AG04450 (cell line): ENCODE results near the gene CUL2. TPM values are rescaled to one million over a fixed set of nuclear protein-coding genes. Genes with fewer than 3 reads are reported as not detected.
A peak's percentile ranks its signal among the peaks of the same experiment; 100 is the strongest.

ENCODE experiments used
- CTCF ChIA-PET: fragments of 300-600, 350-600 bp; formaldehyde crosslinking; extraction: SDS; loops from one replicate; lab custom pipeline; 2022; ENCODE audit warnings: antibody characterized with exemption, inconsistent platforms; lab: Charles Lee
- POLR2A ChIA-PET: fragments of 350-600 bp; formaldehyde crosslinking; extraction: SDS; loops from one replicate; lab custom pipeline; 2021; ENCODE audit warnings: antibody characterized with exemption, inconsistent platforms; lab: Yijun Ruan, JAX
- DNase-seq: peaks from one replicate; pipeline ENCODE4 v3.0.0-alpha.2; 2011; ENCODE audit warnings: low read depth, low spot score
- H3K27ac ChIP-seq: one replicate; pipeline ENCODE4 v1.5.1; 2012; ENCODE audit warnings: low read depth, low read length, control low read depth
- H3K27me3 ChIP-seq: one replicate; pipeline ENCODE4 v1.6.0; 2012; ENCODE audit warnings: low read length; ENCODE audit not compliant: control insufficient read depth, insufficient read depth
- H3K4me3 ChIP-seq: 2 replicates; pipeline ENCODE4 v1.5.1; 2011; ENCODE audit warnings: mild to moderate bottlenecking, low read depth, low read length, control low read depth
- H3K9me3 ChIP-seq: 2 replicates; pipeline ENCODE4 v1.5.1; 2012; ENCODE audit warnings: low read length; ENCODE audit not compliant: control insufficient read depth, insufficient read depth
- CTCF ChIP-seq: IDR thresholded peaks from 2 replicates; pipeline ENCODE4 v1.5.1; 2011; ENCODE audit warnings: low read depth, low read length, control low read depth, inconsistent platforms
- polyA plus RNA-seq: library from polyadenylated mRNA; depleted of rRNA; stranded (reverse); fragments of >200 nt; gene quantifications from 2 replicates; pipeline ENCODE4 v1.2.3, GENCODE V29; 2011

The CUL2 gene
- polyA plus RNA-seq, 1 experiment, result 37.9 TPM

GRCh38 chr10:34988397-34989067, 101.6 kb downstream of the CUL2 start:
- ChIA-PET CTCF (interaction anchor here (1.2 kb wide), 1 partner anchor 17 kb away, joined by 5 read pairs; no protein-coding TSS in a partner anchor), POLR2A (no interaction called here)
- DNase-seq, result no peak
- no peak overlapping the region for H3K27ac ChIP-seq
- peaks cover 13% of the 10 kb centered on the region for H3K9me3 ChIP-seq
- H3K4me3 ChIP-seq, result no peak overlapping the region
- H3K27me3 ChIP-seq, result no peaks in the 10 kb centered on the region
- no peak for TF ChIP-seq CTCF

- H3K27ac ChIP-seq, result no peak overlapping the region
- CTCF ChIA-PET, result interaction anchor here (0.6 to 2.8 kb wide), 6 partner anchors 9 to 330 kb away, joined by 3 to 14 read pairs (median 5); no protein-coding TSS in a partner anchor
- no peaks in the 10 kb centered on the region for H3K27me3 ChIP-seq
- POLR2A ChIA-PET, result no interaction called here
- DNase-seq, result no peak
- peak; percentile 38 for TF ChIP-seq CTCF
- no peak overlapping the region for H3K4me3 ChIP-seq
- H3K9me3 ChIP-seq, result peaks cover 16% of the 10 kb centered on the region
These were observed 104.3 kb downstream of the CUL2 start for GRCh38 chr10:34985823-34986222.

- TF ChIP-seq CTCF, result no peak
- DNase-seq, result no peak
- CTCF ChIA-PET, result interaction anchor here (0.7 to 2.8 kb wide), 4 partner anchors 10 to 329 kb away, joined by 3 to 14 read pairs (median 10); no protein-coding TSS in a partner anchor
- H3K9me3 ChIP-seq, result peaks cover 16% of the 10 kb centered on the region
- no peaks in the 10 kb centered on the region for H3K27me3 ChIP-seq
- no peak overlapping the region for H3K4me3 ChIP-seq
- POLR2A ChIA-PET, result no interaction called here
- no peak overlapping the region for H3K27ac ChIP-seq
These were observed 105.0 kb downstream of the CUL2 start for GRCh38 chr10:34985146-34985545.

GRCh38 chr10:34981844-34982243, 108.3 kb downstream of the CUL2 start:
- H3K27ac ChIP-seq, result no peak overlapping the region
- POLR2A ChIA-PET, result no interaction called here
- CTCF ChIA-PET, result interaction anchor here (1.2 kb wide), 1 partner anchor 13 kb away, joined by 3 read pairs; no protein-coding TSS in a partner anchor
- no peaks in the 10 kb centered on the region for H3K27me3 ChIP-seq
- H3K4me3 ChIP-seq, result no peak overlapping the region
- H3K9me3 ChIP-seq, result peaks cover 16% of the 10 kb centered on the region
- DNase-seq, result no peak
- no peak for TF ChIP-seq CTCF

GRCh38 chr10:34979938-34980337, 110.2 kb downstream of the CUL2 start:
- Histone ChIP-seq H3K4me3 (no peak overlapping the region), H3K27me3 (peaks cover 2% of the 10 kb centered on the region), H3K27ac (no peak overlapping the region), H3K9me3 (peaks cover 19% of the 10 kb centered on the region)
- ChIA-PET POLR2A (no interaction called here), CTCF (interaction anchor here (1.6 kb wide), 1 partner anchor 14 kb away, joined by 4 read pairs; no protein-coding TSS in a partner anchor)
- DNase-seq, result no peak
- no peak for TF ChIP-seq CTCF
